ENCODE data around the gene ERC2. TPM values are rescaled to one million over a fixed set of nuclear protein-coding genes. Genes with fewer than 3 reads are reported as not detected.

ERC2 gene
- total RNA-seq, 1 donor from 2014 or later: 7.4 TPM

- Mint-ChIP-seq H3K27me3 (ENCODE audit: low read depth, unreplicated experiment) (no peaks in the 10 kb centered on the region), H3K4me3 (ENCODE audit: unreplicated experiment) (no peak overlapping the region), H3K9me3 (ENCODE audit: unreplicated experiment) (no peaks in the 10 kb centered on the region), H3K27ac (ENCODE audit: unreplicated experiment) (no peak overlapping the region), H3K36me3 (ENCODE audit: low read depth, unreplicated experiment) (no peaks in the 10 kb centered on the region), H3K4me1 (ENCODE audit: low read depth, unreplicated experiment) (no peaks in the 10 kb centered on the region)
- Histone ChIP-seq H3K27me3 (ENCODE audit: insufficient read depth, low read length) (no peaks in the 10 kb centered on the region), H3K4me2 (ENCODE audit: low read length) (no peak overlapping the region), H3K9me3 (ENCODE audit: insufficient read depth, low read depth, low read length) (no peaks in the 10 kb centered on the region), H3K79me2 (ENCODE audit: insufficient read depth, low read length) (no peaks in the 10 kb centered on the region), H3K4me1 (ENCODE audit: insufficient read depth, low read length) (no peaks in the 10 kb centered on the region), H3K27ac (ENCODE audit: low read depth, low read length) (no peak overlapping the region), H3K36me3 (ENCODE audit: insufficient read depth, low read length) (no peaks in the 10 kb centered on the region), H4K20me1 (ENCODE audit: insufficient read depth, low read length) (no peaks in the 10 kb centered on the region), H2AFZ (ENCODE audit: low read depth, low read length) (no peak overlapping the region), H3K4me3 (ENCODE audit: insufficient read depth, low read depth, low read length) (no peak overlapping the region), H3K9ac (ENCODE audit: low read length) (no peak overlapping the region)
- TF ChIP-seq EZH2 (IDR thresholded peaks at IDR 0.05; ENCODE audit: insufficient read depth, low read length): no peak
- no peak for TF ChIP-seq CTCF (IDR thresholded peaks at IDR 0.05; ENCODE audit: insufficient read depth, low read depth, low read length)
- FAIRE-seq: no peak
- DNase-seq (ENCODE audit: low read depth): no peak
These were observed 61.3 kb downstream of the ERC2 start for GRCh38 chr3:56406826-56407515.

GRCh38 chr3:56404884-56405283, 63.4 kb downstream of the ERC2 start:
- H3K27me3 Mint-ChIP-seq (ENCODE audit: low read depth, unreplicated experiment): no peaks in the 10 kb centered on the region
- DNase-seq (ENCODE audit: low read depth) (no peak), FAIRE-seq (no peak)
- Histone ChIP-seq H3K9ac (ENCODE audit: low read length) (no peak overlapping the region), H2AFZ (ENCODE audit: low read depth, low read length) (no peak overlapping the region), H3K9me3 (ENCODE audit: insufficient read depth, low read depth, low read length) (no peaks in the 10 kb centered on the region), H3K4me1 (ENCODE audit: insufficient read depth, low read length) (no peaks in the 10 kb centered on the region), H3K4me3 (ENCODE audit: insufficient read depth, low read depth, low read length) (no peak overlapping the region), H3K36me3 (ENCODE audit: insufficient read depth, low read length) (no peaks in the 10 kb centered on the region), H3K4me2 (ENCODE audit: low read length) (no peak overlapping the region), H3K79me2 (ENCODE audit: insufficient read depth, low read length) (no peaks in the 10 kb centered on the region), H3K27me3 (ENCODE audit: insufficient read depth, low read length) (no peaks in the 10 kb centered on the region), H3K27ac (ENCODE audit: low read depth, low read length) (no peak overlapping the region), H4K20me1 (ENCODE audit: insufficient read depth, low read length) (no peaks in the 10 kb centered on the region)
- H3K27ac Mint-ChIP-seq (ENCODE audit: unreplicated experiment): no peak overlapping the region
- H3K36me3 Mint-ChIP-seq (ENCODE audit: low read depth, unreplicated experiment): no peaks in the 10 kb centered on the region
- H3K4me1 Mint-ChIP-seq (ENCODE audit: low read depth, unreplicated experiment): no peaks in the 10 kb centered on the region
- TF ChIP-seq CTCF (IDR thresholded peaks at IDR 0.05; ENCODE audit: insufficient read depth, low read depth, low read length) (no peak), EZH2 (IDR thresholded peaks at IDR 0.05; ENCODE audit: insufficient read depth, low read length) (no peak)
- no peak overlapping the region for H3K4me3 Mint-ChIP-seq (ENCODE audit: unreplicated experiment)
- no peaks in the 10 kb centered on the region for H3K9me3 Mint-ChIP-seq (ENCODE audit: unreplicated experiment)

- H3K79me2 ChIP-seq (ENCODE audit: insufficient read depth, low read length): no peaks in the 10 kb centered on the region
- Mint-ChIP-seq H3K4me1 (ENCODE audit: low read depth, unreplicated experiment) (no peaks in the 10 kb centered on the region), H3K9me3 (ENCODE audit: unreplicated experiment) (no peaks in the 10 kb centered on the region), H3K27ac (ENCODE audit: unreplicated experiment) (no peak overlapping the region), H3K4me3 (ENCODE audit: unreplicated experiment) (no peak overlapping the region), H3K36me3 (ENCODE audit: low read depth, unreplicated experiment) (no peaks in the 10 kb centered on the region), H3K27me3 (ENCODE audit: low read depth, unreplicated experiment) (no peaks in the 10 kb centered on the region)
- DNase-seq (ENCODE audit: low read depth) (no peak), FAIRE-seq (no peak)
- no peak overlapping the region for H2AFZ ChIP-seq (ENCODE audit: low read depth, low read length)
- no peaks in the 10 kb centered on the region for H4K20me1 ChIP-seq (ENCODE audit: insufficient read depth, low read length)
- no peaks in the 10 kb centered on the region for H3K36me3 ChIP-seq (ENCODE audit: insufficient read depth, low read length)
- H3K9ac ChIP-seq (ENCODE audit: low read length): no peak overlapping the region
- H3K4me2 ChIP-seq (ENCODE audit: low read length): no peak overlapping the region
- TF ChIP-seq EZH2 (IDR thresholded peaks at IDR 0.05; ENCODE audit: insufficient read depth, low read length) (no peak), CTCF (IDR thresholded peaks at IDR 0.05; ENCODE audit: insufficient read depth, low read depth, low read length) (no peak)
- H3K9me3 ChIP-seq (ENCODE audit: insufficient read depth, low read depth, low read length): no peaks in the 10 kb centered on the region
- H3K4me1 ChIP-seq (ENCODE audit: insufficient read depth, low read length): no peaks in the 10 kb centered on the region
- no peak overlapping the region for H3K27ac ChIP-seq (ENCODE audit: low read depth, low read length)
- H3K4me3 ChIP-seq (ENCODE audit: insufficient read depth, low read depth, low read length): no peak overlapping the region
- H3K27me3 ChIP-seq (ENCODE audit: insufficient read depth, low read length): no peaks in the 10 kb centered on the region
These were observed 69.6 kb downstream of the ERC2 start for GRCh38 chr3:56398659-56399058.

All from astrocyte (in vitro differentiated cells and primary cell).